ENCODE results near the gene ARSI.

The ARSI gene

GRCh38 chr5:150326707-150327106 is 24.0 kb upstream of the ARSI start:
- no peak for DNase-seq (ENCODE audit: low read depth)

DNA sequence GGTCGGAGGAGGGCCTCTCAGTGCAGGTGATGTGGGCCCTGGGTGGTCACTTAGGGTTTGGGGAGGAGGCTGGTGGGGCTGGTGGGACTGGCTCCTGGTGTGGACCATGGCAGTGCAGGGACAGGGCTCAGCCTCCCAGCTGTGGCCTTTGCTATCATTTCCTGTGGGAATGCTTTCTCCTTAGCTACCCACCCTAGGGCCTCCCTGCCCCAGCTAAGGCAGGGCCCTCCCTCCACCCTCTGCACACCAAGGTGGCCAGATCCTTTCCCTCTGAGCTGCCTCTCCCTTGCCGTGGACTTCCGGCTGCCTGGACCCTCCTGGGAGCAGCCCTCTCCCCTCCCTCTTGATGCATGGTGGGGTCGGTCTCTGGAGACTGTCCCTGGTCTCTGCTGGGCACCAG is 22.7 kb upstream of the ARSI start:
- no peak for DNase-seq (ENCODE audit: low read depth)

- no peak for DNase-seq (ENCODE audit: low read depth)
Measured at GRCh38 chr5:150323819-150324218, 21.1 kb upstream of the ARSI start.

- no peak for DNase-seq (ENCODE audit: low read depth)
Measured at GRCh38 chr5:150323092-150323491, 20.4 kb upstream of the ARSI start.

DNA sequence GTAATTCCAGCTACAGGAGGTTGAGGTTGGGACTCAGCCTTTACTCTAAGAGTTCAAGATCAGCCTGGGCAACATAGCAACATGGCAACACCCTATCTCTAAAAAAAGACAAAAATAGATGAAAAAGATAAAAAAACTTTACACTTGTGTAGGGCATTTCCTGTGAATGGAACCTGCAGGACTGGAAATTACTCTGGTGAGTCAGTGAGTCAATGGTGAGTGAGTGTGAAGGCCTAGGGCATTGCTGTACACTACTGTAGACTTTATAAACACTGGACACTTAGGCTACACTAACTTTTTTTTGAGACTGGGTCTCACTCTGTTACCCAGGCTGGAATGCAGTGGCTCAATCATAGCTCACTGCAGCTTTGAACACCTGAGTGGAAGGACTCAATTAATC is 19.5 kb upstream of the ARSI start:
- no peak for DNase-seq (ENCODE audit: low read depth)

DNA sequence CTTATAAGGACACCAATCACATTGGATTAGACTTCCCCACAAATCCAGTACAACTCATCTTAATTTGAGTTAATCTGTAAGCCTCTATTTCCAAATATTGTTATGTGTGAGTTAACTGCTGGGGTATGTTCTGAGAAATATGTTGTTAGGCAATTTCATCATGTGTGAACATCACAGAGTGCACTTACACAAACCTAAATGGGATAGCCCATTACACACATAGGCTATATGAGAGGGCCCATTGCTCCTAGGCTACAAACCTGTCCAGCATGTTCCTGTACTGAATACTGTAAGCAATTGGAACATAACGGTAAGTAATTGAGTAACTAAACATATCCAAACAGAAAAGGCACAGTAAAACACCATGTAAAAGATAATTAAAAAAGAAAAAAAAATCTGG is 19.1 kb upstream of the ARSI start:
- no peak for DNase-seq (ENCODE audit: low read depth)

- DNase-seq (ENCODE audit: low read depth), result no peak
Measured at GRCh38 chr5:150321211-150321610, 18.5 kb upstream of the ARSI start.

DNA sequence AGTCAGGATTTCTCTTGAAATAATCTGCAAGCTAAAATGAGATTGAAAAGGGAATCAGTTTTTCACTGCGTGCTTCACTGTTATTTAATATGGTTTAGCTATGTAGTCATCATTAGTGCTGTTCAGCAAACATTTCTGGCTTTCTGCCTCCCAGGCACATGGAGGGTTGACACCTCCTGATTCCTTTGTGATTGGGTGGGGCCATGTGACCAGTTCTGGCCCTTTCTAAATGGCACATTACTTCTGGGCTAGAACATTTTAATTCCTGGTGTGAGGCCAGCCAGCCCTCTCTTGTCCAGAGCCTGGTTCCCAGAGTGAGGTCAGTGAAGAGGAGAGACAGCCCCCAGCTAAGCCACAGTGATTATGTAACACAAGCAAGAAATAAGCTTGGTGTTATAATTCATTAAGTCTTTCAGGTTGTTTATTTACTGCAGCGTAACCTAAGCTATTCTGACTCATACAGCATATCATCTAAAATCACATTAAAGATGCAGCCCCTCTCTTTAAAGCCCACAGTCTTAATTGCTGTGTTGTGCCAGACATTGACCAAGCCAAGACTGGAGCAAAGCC is 17.4 kb upstream of the ARSI start:
- DNase-seq (ENCODE audit: low read depth), result no peak

- DNase-seq (ENCODE audit: low read depth), result no peak
Measured at GRCh38 chr5:150319484-150319790, 16.7 kb upstream of the ARSI start.

DNA sequence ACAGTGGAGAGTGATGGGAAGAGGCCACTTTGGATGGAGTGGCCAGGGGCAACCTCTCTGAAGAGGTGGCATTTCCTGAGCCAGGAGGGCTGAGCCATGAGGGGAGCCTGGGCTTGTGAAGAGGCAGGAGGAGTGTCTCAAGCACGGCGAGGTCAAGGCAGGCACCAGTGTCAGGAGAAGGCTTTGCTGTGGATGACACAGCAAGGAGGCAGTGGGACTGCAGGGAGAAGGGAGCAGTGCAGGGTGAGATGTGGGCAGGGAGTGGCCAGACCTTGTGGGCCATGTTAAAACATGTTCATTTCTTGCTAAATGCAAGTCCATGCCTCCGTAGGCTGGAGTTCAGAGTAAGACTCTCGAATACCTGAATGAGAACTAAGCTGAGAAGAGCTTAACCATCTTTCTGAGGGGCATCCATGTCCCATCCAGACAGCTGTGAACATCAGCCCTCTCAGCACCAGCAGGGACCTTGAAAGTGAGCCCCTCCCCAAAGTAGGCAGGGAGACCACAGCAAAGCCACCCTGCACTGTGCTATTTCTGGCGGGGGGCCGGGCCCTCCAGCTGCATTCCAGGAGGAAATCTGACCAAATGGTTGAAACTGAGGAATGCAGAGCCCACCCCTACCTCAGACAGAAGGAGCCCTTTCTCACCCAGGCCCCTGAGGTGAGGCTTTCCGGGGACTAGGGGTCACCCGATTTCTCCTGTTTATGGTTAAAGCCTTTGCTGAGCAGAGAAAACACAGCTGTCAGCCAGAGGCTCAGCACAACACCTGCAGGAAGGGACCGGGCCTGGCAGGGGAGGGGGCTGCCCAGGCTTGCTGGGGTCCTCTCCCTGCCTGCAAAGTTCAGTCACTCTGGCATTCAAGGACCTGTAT is 16.1 kb upstream of the ARSI start:
- DNase-seq (ENCODE audit: low read depth), result no peak

- DNase-seq (ENCODE audit: low read depth), result no peak
Measured at GRCh38 chr5:150317048-150318003, 14.6 kb upstream of the ARSI start.

- no peak for DNase-seq (ENCODE audit: low read depth)
Measured at GRCh38 chr5:150316320-150316719, 13.6 kb upstream of the ARSI start.

DNA sequence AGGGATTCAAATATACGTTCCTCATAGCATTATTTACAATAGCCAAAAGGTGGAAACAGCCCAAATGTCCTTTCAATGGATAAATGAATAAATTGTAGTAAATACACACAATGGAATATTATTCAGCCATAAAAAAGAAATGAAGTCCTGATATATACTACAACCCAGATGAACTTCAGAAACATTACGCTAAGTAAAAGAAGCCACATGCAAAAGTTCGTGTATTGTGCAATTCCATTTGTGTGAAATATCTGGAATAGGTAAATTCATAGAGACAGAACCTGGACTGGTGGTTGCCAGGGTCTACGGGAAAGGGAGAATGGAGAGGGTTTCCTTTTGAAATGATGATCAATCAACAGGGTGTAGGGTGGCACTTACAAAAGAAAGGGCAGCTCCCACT is 12.5 kb upstream of the ARSI start:
- no peak for DNase-seq (ENCODE audit: low read depth)

DNA sequence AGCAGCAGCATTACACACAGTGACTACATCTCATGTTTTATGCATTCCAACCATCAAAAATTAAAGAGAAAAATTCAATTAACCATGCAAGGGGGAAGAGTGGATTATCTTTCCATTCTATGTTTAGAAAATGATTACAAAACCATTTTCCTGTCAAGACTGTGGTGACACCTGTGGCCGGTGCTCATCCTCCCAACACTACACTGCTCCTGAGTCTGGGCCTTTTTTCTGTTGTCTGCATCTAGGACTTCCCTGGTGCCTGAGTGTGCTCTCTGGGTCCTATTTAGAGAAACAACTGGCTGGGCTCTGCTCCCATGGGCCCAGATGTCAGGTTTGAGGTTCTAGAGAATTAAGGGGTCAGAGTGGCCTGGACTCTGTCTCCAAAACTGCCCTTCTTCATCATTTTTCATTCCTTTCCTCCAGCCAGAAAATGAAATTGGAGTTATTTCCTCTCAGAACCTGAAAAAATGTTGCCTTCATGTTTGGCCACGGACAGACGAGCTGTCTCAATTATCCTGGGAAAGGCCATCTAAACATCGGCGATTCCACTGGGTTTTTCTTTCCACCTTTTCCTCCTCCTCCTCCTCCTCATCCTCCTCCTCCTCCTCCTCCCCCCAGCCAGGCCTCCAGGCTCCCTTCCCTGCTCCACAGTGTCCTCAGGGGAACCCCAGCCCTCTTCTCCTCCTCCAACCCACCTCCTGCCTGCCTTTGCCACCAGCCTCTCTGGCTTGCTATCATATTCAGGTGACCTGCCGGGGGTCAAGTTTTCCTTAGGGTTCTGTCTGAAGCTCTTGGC is 11.4 kb upstream of the ARSI start:
- no peak for DNase-seq (ENCODE audit: low read depth)

- DNase-seq (ENCODE audit: low read depth), result no peak
Measured at GRCh38 chr5:150313501-150313900, 10.8 kb upstream of the ARSI start.

GRCh38 chr5:150312518-150312917 is 9.8 kb upstream of the ARSI start:
- DNase-seq (ENCODE audit: low read depth), result no peak

- no peak for DNase-seq (ENCODE audit: low read depth)
Measured at GRCh38 chr5:150311015-150311692, 8.4 kb upstream of the ARSI start.

GRCh38 chr5:150310246-150310645 is 7.5 kb upstream of the ARSI start:
- DNase-seq (ENCODE audit: low read depth), result no peak

DNA sequence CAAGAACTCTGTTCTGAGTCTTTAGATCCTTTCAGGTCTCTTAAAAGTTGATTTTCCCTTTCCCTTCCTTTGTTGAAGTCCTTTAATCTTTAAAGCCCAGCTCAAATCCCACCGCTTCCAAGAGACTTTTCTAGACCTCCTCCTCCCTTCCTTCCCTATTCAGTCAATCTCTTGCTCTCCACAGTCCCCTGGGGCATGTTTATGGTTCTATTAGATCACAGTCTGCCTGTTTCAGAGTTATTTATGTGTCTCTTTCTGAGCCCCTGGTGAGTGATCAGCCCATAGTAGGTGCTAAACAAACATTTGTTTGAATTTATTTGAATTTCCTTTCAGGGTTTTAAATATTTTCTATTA is 7.2 kb upstream of the ARSI start:
- no peak for DNase-seq (ENCODE audit: low read depth)

GRCh38 chr5:150309101-150309885 is 6.6 kb upstream of the ARSI start:
- DNase-seq (ENCODE audit: low read depth), result no peak
